ENCODE results near the gene SOX12. TPM values are rescaled to one million over a fixed set of nuclear protein-coding genes. Genes with fewer than 3 reads are reported as not detected.

The SOX12 gene
- polyA plus RNA-seq, 1 of the 3 experiments (the other 2 are of a cell fraction) = 11.3 TPM

- H3K4me1 ChIP-seq (ENCODE audit: control insufficient read depth in 1 of 2, insufficient read depth in 2 of 2, low read depth in 1 of 2, low read length in 1 of 2) = peaks cover 9 to 17% of the 10 kb centered on the region in 2 experiments; a peak in 3 of 4 replicates
- no peak overlapping the region for H3K27ac ChIP-seq (ENCODE audit: low read depth in 2 of 2, low read length in 1 of 2)
- no peaks in the 10 kb centered on the region for H3F3A ChIP-seq (replicated peaks; ENCODE audit: insufficient read depth)
- POLR2A ChIA-PET = interaction anchor here (0.8 kb wide), 1 partner anchor 19 kb away, joined by 3 read pairs; no protein-coding TSS in a partner anchor
- CTCF ChIA-PET = interaction anchor here (0.9 to 2.5 kb wide), 4 partner anchors 12 to 65 kb away, joined by 3 to 9 read pairs (median 8); no protein-coding TSS in a partner anchor
- WGBS (ENCODE audit: low lambda C conversion rate) = 90% methylated on average over 13 of the region's 13 CpGs
- no peaks in the 10 kb centered on the region for H3K27me3 ChIP-seq (ENCODE audit: insufficient read depth)
- H3K9me2 ChIP-seq = no peaks in the 10 kb centered on the region
- H3K36me3 ChIP-seq (replicated peaks in 1 of 2; ENCODE audit: control insufficient read depth in 1 of 2, insufficient read depth in 2 of 2, low read length in 1 of 2) = no peaks in the 10 kb centered on the region
- no peak overlapping the region for H3K4me3 ChIP-seq (ENCODE audit: low read depth in 2 of 2, low read length in 1 of 2)
- H2AFZ ChIP-seq (ENCODE audit: low read depth) = no peak overlapping the region
- H4K20me1 ChIP-seq (ENCODE audit: insufficient read depth) = no peaks in the 10 kb centered on the region
- no peaks in the 10 kb centered on the region for H3K79me2 ChIP-seq (ENCODE audit: insufficient read depth)
- no peak overlapping the region for H3K4me2 ChIP-seq
- DNase-seq = no peak
- no peaks in the 10 kb centered on the region for H3K9me3 ChIP-seq
- TF ChIP-seq RFX5 (IDR thresholded peaks at IDR 0.05; ENCODE audit: low read length) (no peak), POLR2AphosphoS5 (IDR thresholded peaks at IDR 0.05; ENCODE audit: low read depth, low read length) (no peak), USF1 (IDR thresholded peaks at IDR 0.05; ENCODE audit: borderline replicate concordance, low read depth) (no peak), TAF1 (IDR thresholded peaks at IDR 0.05; ENCODE audit: borderline replicate concordance, low read depth, low read length) (no peak), FOXM1 (IDR thresholded peaks at IDR 0.05; ENCODE audit: low read depth) (no peak), EZH2phosphoT487 (IDR thresholded peaks at IDR 0.05; ENCODE audit: borderline replicate concordance, low read depth) (no peak)
- no peak overlapping the region for H3K9ac ChIP-seq
Measured at GRCh38 chr20:366719-367485, 41.5 kb downstream of the SOX12 start.

GRCh38 chr20:367486-367887 lies 42.1 kb downstream of the SOX12 start:
- Histone ChIP-seq H3K27me3 (ENCODE audit: insufficient read depth) (no peaks in the 10 kb centered on the region), H2AFZ (ENCODE audit: low read depth) (no peak overlapping the region), H3K4me1 (ENCODE audit: control insufficient read depth in 1 of 2, insufficient read depth in 2 of 2, low read depth in 1 of 2, low read length in 1 of 2) (peaks cover 14 to 18% of the 10 kb centered on the region in 2 experiments; a peak in 3 of 4 replicates), H3K9me2 (no peaks in the 10 kb centered on the region), H3K36me3 (replicated peaks in 1 of 2; ENCODE audit: control insufficient read depth in 1 of 2, insufficient read depth in 2 of 2, low read length in 1 of 2) (no peaks in the 10 kb centered on the region), H3K9me3 (no peaks in the 10 kb centered on the region), H3F3A (replicated peaks; ENCODE audit: insufficient read depth) (peaks cover 3% of the 10 kb centered on the region), H3K4me3 (ENCODE audit: low read depth in 2 of 2, low read length in 1 of 2) (no peak overlapping the region), H4K20me1 (ENCODE audit: insufficient read depth) (no peaks in the 10 kb centered on the region), H3K79me2 (ENCODE audit: insufficient read depth) (no peaks in the 10 kb centered on the region), H3K4me2 (no peak overlapping the region), H3K27ac (ENCODE audit: low read depth in 2 of 2, low read length in 1 of 2) (no peak overlapping the region), H3K9ac (no peak overlapping the region)
- WGBS (ENCODE audit: low lambda C conversion rate) = 80% methylated on average over 8 of the region's 8 CpGs
- CTCF ChIA-PET = interaction anchor here (0.7 to 1.9 kb wide), 3 partner anchors 13 to 371 kb away, joined by 3 to 8 read pairs (median 8); no protein-coding TSS in a partner anchor
- no peak for DNase-seq
- no peak for TF ChIP-seq USF2 (IDR thresholded peaks at IDR 0.05; ENCODE audit: borderline replicate concordance, low read depth, low read length)
- TF ChIP-seq RAD21 (IDR thresholded peaks at IDR 0.05; ENCODE audit: low read length) = no peak
- no peak for TF ChIP-seq FOSL2 (IDR thresholded peaks at IDR 0.05; ENCODE audit: borderline replicate concordance, low read depth)
- TF ChIP-seq ELF1 (IDR thresholded peaks at IDR 0.05) = no peak
- TF ChIP-seq NRF1 (IDR thresholded peaks at IDR 0.05; ENCODE audit: low read depth, low read length) = no peak
- TF ChIP-seq MEF2A (IDR thresholded peaks at IDR 0.05; ENCODE audit: borderline replicate concordance, low read depth) = no peak
- no peak for TF ChIP-seq RFX5 (IDR thresholded peaks at IDR 0.05; ENCODE audit: low read length)
- no peak for TF ChIP-seq RXRA (IDR thresholded peaks at IDR 0.05; ENCODE audit: borderline replicate concordance, low read depth)
- no peak for TF ChIP-seq EZH2phosphoT487 (IDR thresholded peaks at IDR 0.05; ENCODE audit: borderline replicate concordance, low read depth)
- TF ChIP-seq EP300 (IDR thresholded peaks at IDR 0.05; ENCODE audit: borderline replicate concordance in 1 of 2, low read depth in 1 of 2, low read length in 1 of 2) = no peak
- no peak for TF ChIP-seq SIN3A (IDR thresholded peaks at IDR 0.05; ENCODE audit: borderline replicate concordance, low read depth, low read length)
- TF ChIP-seq FOXM1 (IDR thresholded peaks at IDR 0.05; ENCODE audit: low read depth) = no peak
- no peak for TF ChIP-seq JUND (IDR thresholded peaks at IDR 0.05)
- TF ChIP-seq TAF1 (IDR thresholded peaks at IDR 0.05; ENCODE audit: borderline replicate concordance, low read depth, low read length) = no peak
- TF ChIP-seq TCF12 (IDR thresholded peaks at IDR 0.05) = no peak
- TF ChIP-seq MXI1 (IDR thresholded peaks at IDR 0.05; ENCODE audit: low read depth, low read length) = no peak
- no peak for TF ChIP-seq CHD2 (IDR thresholded peaks at IDR 0.05; ENCODE audit: low read length, partially characterized antibody)
- TF ChIP-seq CTCF (IDR thresholded peaks at IDR 0.05) = no peak
- POLR2A ChIA-PET = no interaction called here

Data from SK-N-SH (cell line).